Karpas-422 (cell line): ENCODE data around the gene TSEN2. TPM values are rescaled to one million over a fixed set of nuclear protein-coding genes. Genes with fewer than 3 reads are reported as not detected.
"Not testable (repeated sequence)": the region's sequence is repeated elsewhere in the genome, so short reads cannot be mapped to it uniquely, and the experiment has no call there.

ENCODE experiments used
- DNase-seq: peaks from one replicate; pipeline ENCODE4 v3.0.0-alpha.2; 2015
- H2AFZ ChIP-seq: fragments of 200-600 bp; sonication (generic); 2 replicates; pipeline ENCODE4 v1.6.1; 2014; ENCODE audit warnings: antibody characterized with exemption, low read length, mixed read lengths
- H3K27ac ChIP-seq: fragments of 200-600 bp; sonication (generic); 2 replicates; pipeline ENCODE4 v1.5.1; 2014; ENCODE audit warnings: mild to moderate bottlenecking, low read length, moderate library complexity
- H3K27me3 ChIP-seq: fragments of 200-600 bp; sonication (generic); 2 replicates; pipeline ENCODE4 v1.6.1; 2014; ENCODE audit warnings: low read length, mixed read lengths
- H3K36me3 ChIP-seq: fragments of 200-600 bp; sonication (generic); 2 replicates; pipeline ENCODE4 v1.6.1; 2014; ENCODE audit warnings: low read length, mixed read lengths; ENCODE audit not compliant: insufficient read depth
- H3K4me1 ChIP-seq: fragments of 200-600 bp; sonication (generic); 2 replicates; pipeline ENCODE4 v1.6.1; 2014; ENCODE audit warnings: mild to moderate bottlenecking, low read length, mixed read lengths
- H3K4me2 ChIP-seq: fragments of 200-600 bp; sonication (generic); 2 replicates; pipeline ENCODE4 v1.6.1; 2014; ENCODE audit warnings: low read length, low read depth, mild to moderate bottlenecking; ENCODE audit not compliant: poor library complexity, severe bottlenecking
- H3K4me3 ChIP-seq: fragments of 200-600 bp; sonication (generic); 2 replicates; pipeline ENCODE4 v1.5.1; 2014; ENCODE audit warnings: mild to moderate bottlenecking, antibody characterized with exemption, low read length, mixed read lengths
- H3K79me2 ChIP-seq: fragments of 200-600 bp; sonication (generic); 2 replicates; pipeline ENCODE4 v1.6.1; 2014; ENCODE audit warnings: mild to moderate bottlenecking, low read length, mixed read lengths
- H3K9ac ChIP-seq: fragments of 200-600 bp; sonication (generic); 2 replicates; pipeline ENCODE4 v1.6.0; 2014; ENCODE audit warnings: low read length
- H3K9me2 ChIP-seq: fragments of 200-600 bp; sonication (generic), shearing (Covaris generic); replicated peaks from 2 replicates; pipeline ENCODE4 v1.6.0; 2014; ENCODE audit warnings: mild to moderate bottlenecking, low read length, moderate library complexity; ENCODE audit not compliant: insufficient read depth
- H3K9me3 ChIP-seq: fragments of 300-700, 200-600 bp; sonication (generic); 2 replicates; pipeline ENCODE4 v1.6.1; 2014; ENCODE audit warnings: low read length, mixed read lengths
- H4K20me1 ChIP-seq: fragments of 200-600 bp; sonication (generic); 2 replicates; pipeline ENCODE4 v1.6.1; 2014; ENCODE audit warnings: mild to moderate bottlenecking, antibody characterized with exemption, low read length, low read depth; ENCODE audit not compliant: insufficient read depth
- total RNA-seq: library from RNA; depleted of rRNA; stranded (reverse); fragments of >200 nt; shearing (Covaris generic); gene quantifications from 2 replicates; pipeline ENCODE4 v1.2.3, GENCODE V29; 2014; ENCODE audit warnings: low replicate concordance

Gene TSEN2
- total RNA-seq, 1 experiment from 2014 or later, result 19.3 TPM

DNA sequence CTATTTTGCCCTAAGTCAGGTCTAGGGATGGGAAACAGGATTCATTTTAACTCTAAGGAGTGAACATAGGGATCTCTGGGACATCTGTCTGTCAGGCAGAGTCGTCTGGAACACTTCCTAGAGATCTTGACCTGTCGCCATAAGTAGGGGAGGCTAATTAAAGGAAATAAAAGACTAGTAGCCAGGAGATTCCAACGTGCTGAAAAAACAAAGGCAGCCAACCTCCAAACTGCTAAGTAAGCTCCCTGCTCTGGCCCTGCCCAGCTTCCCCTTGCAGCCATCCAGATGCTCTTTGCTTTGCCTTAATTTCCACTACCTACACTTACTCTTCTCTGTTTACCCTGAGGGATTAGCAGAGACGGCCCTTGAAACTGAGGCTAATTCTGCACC, 18.4 kb upstream of the TSEN2 start:
- H3K4me3 ChIP-seq, result no peak overlapping the region
- H3K27ac ChIP-seq, result no peak overlapping the region
- no peaks in the 10 kb centered on the region for H3K9me3 ChIP-seq
- no peak overlapping the region for H3K4me2 ChIP-seq
- 0 out of 2 replicates have a peak, but pooled peaks cover 2% of the 10 kb centered on the region for H3K27me3 ChIP-seq
- no peaks in the 10 kb centered on the region; the same call in 1 of the 2 replicates for H3K4me1 ChIP-seq
- no peak for DNase-seq
- H3K79me2 ChIP-seq, result no peaks in the 10 kb centered on the region
- H3K36me3 ChIP-seq, result no peaks in the 10 kb centered on the region
- no peaks in the 10 kb centered on the region for H3K9me2 ChIP-seq
- H4K20me1 ChIP-seq, result no peaks in the 10 kb centered on the region
- no peak overlapping the region for H3K9ac ChIP-seq
- H2AFZ ChIP-seq, result no peak overlapping the region

DNA sequence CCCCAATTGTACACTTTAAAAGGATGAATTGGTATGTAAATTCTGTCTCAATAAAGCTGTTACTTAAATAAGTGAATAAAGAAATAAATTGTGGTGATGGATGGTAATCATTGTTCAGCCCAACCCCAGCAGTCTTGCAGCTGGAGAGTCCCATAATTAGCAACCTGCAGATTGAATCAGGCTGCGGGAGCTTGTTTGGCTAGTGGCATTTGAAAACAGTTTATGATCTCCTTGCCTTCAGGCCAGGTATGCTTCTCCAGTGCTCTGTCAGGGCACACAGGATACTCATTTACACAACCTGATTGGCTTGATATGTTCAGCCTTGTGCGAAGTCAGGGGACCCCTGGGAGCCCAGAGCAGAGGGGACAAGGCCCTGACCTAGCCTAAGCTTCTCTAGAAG, 16.5 kb upstream of the TSEN2 start:
- no peak overlapping the region for H3K4me3 ChIP-seq
- no peaks in the 10 kb centered on the region for H3K79me2 ChIP-seq
- H3K27me3 ChIP-seq, result no peaks in the 10 kb centered on the region
- no peaks in the 10 kb centered on the region for H4K20me1 ChIP-seq
- H3K9me3 ChIP-seq, result no peaks in the 10 kb centered on the region
- H3K9ac ChIP-seq, result no peak overlapping the region
- no peak for DNase-seq
- no peaks in the 10 kb centered on the region for H3K9me2 ChIP-seq
- H3K4me2 ChIP-seq, result no peak overlapping the region
- no peak overlapping the region for H3K27ac ChIP-seq
- no peaks in the 10 kb centered on the region for H3K36me3 ChIP-seq
- no peaks in the 10 kb centered on the region for H3K4me1 ChIP-seq
- no peak overlapping the region for H2AFZ ChIP-seq

DNA sequence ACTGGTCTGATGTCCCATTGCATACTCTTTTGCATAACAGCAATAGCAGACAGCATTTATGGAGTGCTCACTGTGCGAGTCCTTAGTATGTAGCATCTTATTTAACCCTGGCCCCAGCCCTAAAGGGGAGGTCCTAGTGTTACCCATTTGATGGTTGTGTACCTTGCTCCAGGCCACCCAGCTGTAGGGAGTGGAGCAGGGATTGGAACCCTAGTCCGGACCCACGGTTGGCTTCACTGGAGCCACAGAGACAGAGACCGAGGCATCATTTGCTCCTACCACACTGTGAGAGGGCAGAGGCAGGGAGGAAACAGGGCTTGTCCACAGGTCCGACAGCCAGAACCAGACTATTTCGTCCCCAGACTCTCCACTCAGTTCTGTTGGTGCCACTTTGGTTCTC, 16.0 kb upstream of the TSEN2 start:
- Histone ChIP-seq H3K36me3 (no peaks in the 10 kb centered on the region), H4K20me1 (no peaks in the 10 kb centered on the region), H3K4me1 (no peaks in the 10 kb centered on the region), H3K27me3 (no peaks in the 10 kb centered on the region), H3K79me2 (no peaks in the 10 kb centered on the region), H3K9me2 (no peaks in the 10 kb centered on the region), H3K4me3 (no peak overlapping the region), H2AFZ (no peak overlapping the region), H3K9ac (no peak overlapping the region), H3K4me2 (no peak overlapping the region), H3K27ac (no peak overlapping the region), H3K9me3 (no peaks in the 10 kb centered on the region)
- DNase-seq, result no peak

DNA sequence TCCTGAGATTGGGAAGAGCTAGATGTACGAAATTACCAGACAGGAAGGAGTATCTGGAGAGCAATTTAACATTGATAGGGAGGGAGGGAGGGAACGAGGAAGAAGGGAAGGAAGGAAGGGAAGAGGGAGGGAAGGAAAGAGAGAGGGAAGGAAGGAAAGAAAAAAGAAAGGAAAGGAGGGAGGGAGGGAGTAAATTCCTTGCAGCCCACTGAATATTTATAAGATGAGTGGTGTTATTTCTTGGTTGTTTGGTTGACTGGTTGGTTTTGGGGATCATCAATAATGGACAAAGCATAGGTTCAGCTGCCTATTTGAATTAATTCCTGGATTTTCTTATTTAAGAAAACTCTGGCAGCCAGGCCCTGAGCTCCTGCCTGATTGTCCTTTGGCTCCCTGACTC, 15.5 kb upstream of the TSEN2 start:
- Histone ChIP-seq H3K4me2 (no peak overlapping the region), H3K9ac (no peak overlapping the region), H4K20me1 (no peaks in the 10 kb centered on the region), H3K9me2 (no peaks in the 10 kb centered on the region), H2AFZ (no peak overlapping the region), H3K36me3 (no peaks in the 10 kb centered on the region), H3K27ac (no peak overlapping the region), H3K79me2 (no peaks in the 10 kb centered on the region), H3K4me3 (no peak overlapping the region), H3K27me3 (no peaks in the 10 kb centered on the region), H3K9me3 (no peaks in the 10 kb centered on the region), H3K4me1 (no peaks in the 10 kb centered on the region)
- DNase-seq, result no peak

DNA sequence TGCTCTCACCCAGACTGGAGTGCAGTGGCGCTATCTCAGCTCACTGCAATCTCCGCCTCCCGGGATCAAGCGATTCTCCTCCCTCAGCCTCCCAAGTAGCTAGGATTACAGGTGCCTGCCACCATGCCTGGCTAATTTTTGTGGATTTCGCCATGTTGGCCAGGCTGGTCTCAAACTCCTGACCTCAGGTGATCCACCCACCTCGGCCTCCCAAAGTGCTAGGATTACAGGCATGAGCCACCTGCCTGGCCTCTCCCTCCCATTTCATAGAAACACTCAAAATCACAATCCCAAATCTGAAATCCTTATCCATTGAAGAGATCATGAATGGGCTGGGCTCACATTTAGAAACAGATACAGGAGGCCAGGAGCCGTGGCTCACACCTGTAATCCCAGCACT, 15.1 kb upstream of the TSEN2 start:
- not testable (repeated sequence) for H3K4me1 ChIP-seq, H3K9me3 ChIP-seq, H3K9me2 ChIP-seq, H3K9ac ChIP-seq, H2AFZ ChIP-seq, H3K79me2 ChIP-seq, H3K4me3 ChIP-seq, H3K27me3 ChIP-seq, DNase-seq, H4K20me1 ChIP-seq, H3K36me3 ChIP-seq, H3K4me2 ChIP-seq, H3K27ac ChIP-seq

DNA sequence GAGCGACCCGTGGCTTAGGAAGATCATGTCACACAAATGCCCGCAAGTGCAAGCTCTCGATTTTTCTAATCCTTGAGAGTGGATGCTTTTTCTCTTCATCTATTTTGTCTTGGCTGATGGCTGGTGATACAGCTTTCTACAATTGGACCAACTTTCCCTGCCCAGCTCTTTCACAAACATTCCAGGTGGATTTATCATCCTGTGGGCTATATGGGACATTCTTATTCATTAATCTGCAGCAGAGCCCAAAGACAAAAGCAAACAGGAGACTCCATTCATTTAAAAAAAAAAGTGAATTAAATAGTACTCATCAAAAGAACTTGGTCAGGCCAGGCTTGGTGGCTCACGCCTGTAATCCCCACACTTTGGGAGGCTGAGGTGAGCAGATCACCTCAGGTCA, 14.2 kb upstream of the TSEN2 start:
- Histone ChIP-seq H3K4me2 (no peak overlapping the region), H3K9me2 (no peaks in the 10 kb centered on the region)

DNA sequence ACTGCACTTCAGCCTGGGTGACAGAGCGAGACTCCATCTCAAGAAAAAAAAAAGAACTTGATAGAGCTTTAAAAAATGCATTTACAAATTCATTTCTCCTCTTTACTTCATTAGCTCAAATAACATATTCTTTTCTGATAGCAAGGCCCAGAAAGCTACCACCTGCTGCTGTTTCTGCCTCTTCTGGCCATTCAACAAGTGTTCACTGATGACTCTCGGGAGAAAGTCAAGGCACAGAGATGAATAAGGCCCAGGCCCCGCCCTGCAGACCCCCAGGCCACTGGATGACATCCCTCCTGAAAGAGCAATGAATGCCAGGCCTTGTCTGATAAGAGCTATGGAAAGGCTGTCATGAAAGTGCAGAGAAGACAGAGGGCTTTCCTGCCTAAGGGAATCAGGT, 13.6 kb upstream of the TSEN2 start:
- H3K79me2 ChIP-seq, result no peaks in the 10 kb centered on the region
- no peaks in the 10 kb centered on the region for H4K20me1 ChIP-seq
- no peak for DNase-seq
- H3K4me3 ChIP-seq, result no peak overlapping the region
- H3K9ac ChIP-seq, result no peak overlapping the region
- H3K27me3 ChIP-seq, result no peaks in the 10 kb centered on the region
- H3K36me3 ChIP-seq, result no peaks in the 10 kb centered on the region
- no peak overlapping the region for H2AFZ ChIP-seq
- H3K9me3 ChIP-seq, result no peaks in the 10 kb centered on the region
- no peak overlapping the region for H3K27ac ChIP-seq
- H3K4me2 ChIP-seq, result no peak overlapping the region
- no peaks in the 10 kb centered on the region for H3K9me2 ChIP-seq
- no peaks in the 10 kb centered on the region for H3K4me1 ChIP-seq

More for the DNA sequence above, 14.2 kb upstream of the TSEN2 start:
- no peaks in the 10 kb centered on the region for H3K27me3 ChIP-seq
- no peaks in the 10 kb centered on the region for H4K20me1 ChIP-seq
- no peaks in the 10 kb centered on the region for H3K9me3 ChIP-seq
- no peak overlapping the region for H3K27ac ChIP-seq
- no peak overlapping the region for H2AFZ ChIP-seq
- no peaks in the 10 kb centered on the region for H3K79me2 ChIP-seq
- H3K4me3 ChIP-seq, result no peak overlapping the region
- H3K9ac ChIP-seq, result no peak overlapping the region
- H3K4me1 ChIP-seq, result no peaks in the 10 kb centered on the region
- H3K36me3 ChIP-seq, result no peaks in the 10 kb centered on the region
- DNase-seq, result no peak

DNA sequence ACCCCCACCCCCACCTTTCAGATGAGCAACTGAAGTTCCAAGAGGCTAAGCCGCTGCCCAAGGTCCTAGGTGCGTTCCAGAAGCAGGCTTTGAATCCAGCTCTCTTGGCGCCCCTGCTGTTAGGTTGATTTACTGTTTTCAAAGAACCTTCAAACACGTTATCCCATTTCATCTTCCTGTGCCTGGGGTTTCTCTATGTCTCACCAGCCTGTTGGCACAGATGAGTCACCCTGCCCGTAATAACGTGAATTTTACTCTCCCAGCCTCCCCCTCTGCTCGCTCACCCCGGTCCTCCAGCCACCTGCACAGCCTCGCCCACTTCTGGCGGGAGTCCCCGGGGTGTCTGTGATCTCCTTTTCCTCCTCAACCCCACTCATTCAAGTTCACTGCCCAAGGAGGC, 13.0 kb upstream of the TSEN2 start:
- Histone ChIP-seq H3K36me3 (no peaks in the 10 kb centered on the region), H3K4me3 (no peak overlapping the region), H3K9me3 (no peaks in the 10 kb centered on the region), H2AFZ (no peak overlapping the region; the same call in 1 of the 2 replicates), H3K79me2 (no peaks in the 10 kb centered on the region), H3K27ac (no peak overlapping the region), H3K9ac (no peak overlapping the region), H3K27me3 (no peaks in the 10 kb centered on the region), H3K9me2 (no peaks in the 10 kb centered on the region), H3K4me2 (no peak overlapping the region), H4K20me1 (no peaks in the 10 kb centered on the region), H3K4me1 (no peaks in the 10 kb centered on the region)
- DNase-seq, result no peak

DNA sequence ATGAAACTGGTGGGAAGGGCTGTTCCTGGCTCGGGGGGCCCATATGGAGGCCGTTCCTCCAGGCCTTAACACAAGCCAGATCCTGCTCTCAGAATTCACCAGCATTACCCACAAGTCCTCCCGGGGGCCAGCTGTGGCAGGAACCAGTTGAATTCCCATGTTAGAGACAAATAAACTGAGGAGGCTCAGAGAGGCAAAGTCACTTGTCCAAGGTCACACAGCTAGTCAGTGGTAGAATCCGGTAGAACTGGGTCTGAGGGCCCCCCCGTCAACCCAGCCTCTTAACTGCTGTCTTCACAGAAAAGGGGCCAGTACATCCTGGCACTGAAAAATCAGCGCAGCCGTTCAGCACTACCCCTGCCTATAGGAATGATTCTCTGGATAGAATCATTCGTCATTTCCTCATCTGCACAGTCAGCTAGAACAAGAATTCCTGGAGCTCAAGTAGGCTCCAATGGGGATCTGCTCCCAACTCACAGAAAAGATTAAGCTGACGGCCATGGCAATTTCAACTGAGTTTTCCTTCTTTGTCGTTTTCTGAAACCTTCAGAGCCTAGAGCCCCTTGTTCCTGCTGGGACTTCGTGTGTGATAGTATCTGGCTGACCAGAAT, 12.2 kb upstream of the TSEN2 start:
- no peak for DNase-seq
- Histone ChIP-seq H3K9me3 (no peaks in the 10 kb centered on the region), H3K4me2 (no peak overlapping the region), H3K36me3 (no peaks in the 10 kb centered on the region), H3K9me2 (no peaks in the 10 kb centered on the region), H3K79me2 (no peaks in the 10 kb centered on the region), H2AFZ (no peak overlapping the region), H3K4me1 (no peaks in the 10 kb centered on the region), H3K27me3 (no peaks in the 10 kb centered on the region), H3K27ac (no peak overlapping the region), H3K4me3 (no peak overlapping the region), H4K20me1 (no peaks in the 10 kb centered on the region), H3K9ac (no peak overlapping the region)
